GM21381 (cell line): Measurements from ENCODE around the gene SORBS1.

Experiments used
- ATAC-seq: cut with Tn5 transposase; IDR thresholded peaks from one replicate; pipeline ENCODE4 v1.9.1; 2021; ENCODE audit warnings: mild to moderate bottlenecking, moderate library complexity; ENCODE audit not compliant: unreplicated experiment

Gene SORBS1

DNA sequence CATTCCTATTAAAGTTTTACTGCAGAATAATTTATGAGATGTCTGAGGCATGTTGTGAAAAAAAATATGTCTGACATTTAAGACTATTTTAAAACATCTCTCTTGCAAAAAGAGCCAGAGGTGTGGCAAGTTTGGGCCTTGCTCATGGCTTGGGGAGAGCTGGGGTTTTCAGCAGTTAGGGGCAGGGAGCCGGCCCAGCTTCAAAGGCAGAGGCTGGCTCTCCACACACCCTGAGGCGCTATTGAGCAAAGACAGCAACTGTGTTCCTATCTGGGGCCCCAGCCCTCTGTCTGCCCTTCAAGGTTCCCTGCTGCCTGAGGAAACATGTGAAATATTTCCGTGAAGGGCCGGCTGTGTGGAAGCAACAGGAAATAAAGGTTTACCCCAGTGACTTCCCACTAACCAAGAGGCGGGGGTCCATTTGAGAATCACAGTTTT, 94.0 kb downstream of the SORBS1 start:
- no peak for ATAC-seq

DNA sequence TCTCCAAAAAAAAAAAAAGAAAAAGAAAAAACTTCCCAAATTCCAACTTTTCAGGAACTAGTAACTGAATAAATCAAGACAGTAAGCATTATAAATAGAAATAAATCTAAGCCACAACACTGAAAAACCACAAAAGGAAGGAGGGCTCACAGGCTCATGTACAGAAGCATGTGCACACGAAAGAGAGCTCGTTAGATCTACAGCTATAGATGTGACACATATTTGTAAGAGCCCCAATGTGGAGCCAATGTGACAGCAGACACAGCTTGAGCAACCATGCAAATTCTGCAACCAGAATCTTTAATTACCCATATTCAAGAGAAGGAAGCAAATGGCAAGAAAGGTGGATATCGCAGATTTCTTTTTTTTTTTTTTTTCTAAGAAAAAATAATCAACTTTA, 94.7 kb downstream of the SORBS1 start:
- no peak for ATAC-seq

DNA sequence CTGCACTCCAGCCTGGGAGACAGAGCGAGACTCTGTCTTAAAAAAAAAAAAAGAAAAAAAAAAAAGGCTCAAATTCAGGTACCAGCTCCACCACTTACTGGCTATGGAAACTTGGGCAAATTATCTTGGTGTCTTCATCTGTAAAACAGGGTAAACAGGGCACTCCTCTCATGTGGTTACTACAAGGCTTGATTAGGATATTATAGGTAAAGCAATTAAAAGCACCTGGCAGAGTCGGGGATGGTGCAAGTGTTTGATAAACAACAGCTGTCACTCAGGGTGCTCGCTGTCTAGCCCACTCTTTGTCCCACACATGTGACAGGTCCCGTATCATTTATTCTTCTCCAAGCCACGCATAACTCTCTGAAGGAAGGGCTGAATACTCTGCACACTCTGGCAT, 96.9 kb downstream of the SORBS1 start:
- no peak for ATAC-seq

DNA sequence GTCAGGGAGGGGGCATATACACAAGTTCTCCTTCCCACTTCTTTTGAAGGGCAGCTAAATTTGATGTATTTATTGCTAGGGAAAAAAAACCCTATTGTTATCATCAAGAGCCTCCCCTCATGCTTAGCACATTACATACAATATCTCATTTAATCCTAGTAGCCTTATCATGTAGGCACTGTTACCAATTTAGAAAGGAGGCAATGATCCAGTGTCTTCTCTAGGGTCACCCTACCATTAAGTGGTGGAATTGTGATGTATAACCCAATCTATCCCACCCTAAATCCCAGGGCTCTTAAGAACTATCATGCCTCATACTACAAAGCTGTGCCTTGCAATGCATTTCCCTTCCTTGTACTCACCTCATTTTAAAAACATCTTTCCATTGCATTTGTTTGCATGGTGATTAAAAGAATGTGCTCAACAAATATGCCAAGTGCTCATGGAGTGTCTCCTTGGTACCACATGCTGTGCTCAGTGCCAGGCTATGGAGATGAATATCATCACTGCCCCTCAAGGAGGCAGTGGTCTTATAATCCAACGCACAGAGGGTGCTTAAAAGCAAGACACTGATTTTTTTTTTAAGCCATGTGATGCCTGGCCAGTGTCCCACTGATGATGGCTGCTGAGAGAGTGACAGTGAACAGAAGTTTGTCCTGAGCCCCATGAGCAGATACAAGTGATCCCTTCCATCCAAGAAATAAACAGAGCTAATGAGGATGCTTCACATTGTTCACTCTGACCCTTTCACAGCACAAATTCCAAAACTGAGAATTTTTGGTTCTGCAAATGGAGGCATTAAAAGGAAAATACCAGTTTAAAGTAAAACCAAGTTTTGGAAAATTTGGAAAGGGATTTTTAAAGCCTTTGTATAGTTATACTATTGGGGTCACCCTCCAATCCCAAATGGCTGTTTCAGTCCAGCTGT, 98.2 kb downstream of the SORBS1 start:
- ATAC-seq, result no peak

DNA sequence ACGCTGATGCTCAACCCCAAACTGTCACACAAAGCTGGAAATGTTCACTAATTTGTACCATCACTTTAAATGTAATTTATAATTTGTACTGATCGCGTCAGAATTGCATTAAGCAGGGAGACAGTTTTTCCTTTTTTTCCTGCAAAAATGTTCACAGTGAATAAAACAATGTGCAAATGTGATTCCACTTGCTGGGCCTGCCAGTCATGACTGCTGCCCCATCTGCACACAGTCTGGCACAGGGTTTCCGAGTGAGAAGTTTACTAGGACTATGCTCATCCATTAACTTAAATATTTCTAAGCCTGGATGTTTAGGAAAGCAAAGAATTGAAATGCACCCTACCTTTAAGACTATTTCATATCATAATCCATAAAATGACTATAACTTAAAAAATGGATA, 99.6 kb downstream of the SORBS1 start:
- ATAC-seq, result no peak

DNA sequence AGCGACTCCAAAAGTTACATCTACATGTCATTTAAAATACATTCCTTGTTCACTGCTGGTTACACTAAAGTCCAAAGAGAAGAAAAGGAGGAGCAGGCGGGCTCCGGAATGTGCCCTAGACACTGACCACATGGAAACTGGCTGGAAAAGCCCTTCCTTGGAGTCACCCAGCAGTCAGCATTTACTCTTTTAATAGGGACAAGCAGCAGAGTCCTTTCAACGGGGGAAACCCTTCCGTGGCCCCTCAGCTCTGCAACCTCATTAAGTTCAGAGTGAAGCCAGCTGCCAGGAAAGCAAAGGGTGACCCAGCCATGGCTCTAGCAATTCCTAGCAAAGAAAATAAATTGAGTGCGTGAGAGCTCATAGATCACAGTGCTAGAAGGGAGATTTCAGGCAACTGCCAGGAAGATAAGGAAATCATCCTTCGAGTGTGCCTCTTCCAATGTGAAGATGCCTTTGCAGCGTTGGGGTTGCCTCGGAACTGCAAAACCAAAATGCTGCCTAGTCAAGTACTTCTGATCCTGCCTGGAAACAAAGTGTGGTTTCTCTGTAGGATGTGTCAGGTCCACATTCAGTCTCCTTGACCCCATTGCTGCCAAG, 101.6 kb downstream of the SORBS1 start:
- ATAC-seq, result no peak

DNA sequence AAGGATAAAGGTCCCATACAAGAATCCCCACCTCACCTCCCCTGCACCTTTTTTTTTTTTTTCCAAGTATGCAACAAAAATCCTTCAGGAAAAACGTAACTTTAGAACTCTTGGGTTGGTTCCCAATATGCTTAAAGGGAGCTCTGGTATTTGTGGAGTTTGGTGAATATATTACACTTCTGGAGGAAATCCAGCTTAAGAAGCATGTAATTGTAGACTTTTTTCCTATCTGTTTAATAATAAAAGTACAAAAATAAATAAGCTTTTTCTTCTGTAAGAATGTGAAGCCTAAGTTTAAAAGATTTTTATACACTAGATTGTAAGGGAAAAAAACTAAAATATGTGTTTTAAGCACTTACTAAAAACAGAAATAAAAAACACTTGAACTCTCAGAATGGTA, 102.3 kb downstream of the SORBS1 start:
- no peak for ATAC-seq

DNA sequence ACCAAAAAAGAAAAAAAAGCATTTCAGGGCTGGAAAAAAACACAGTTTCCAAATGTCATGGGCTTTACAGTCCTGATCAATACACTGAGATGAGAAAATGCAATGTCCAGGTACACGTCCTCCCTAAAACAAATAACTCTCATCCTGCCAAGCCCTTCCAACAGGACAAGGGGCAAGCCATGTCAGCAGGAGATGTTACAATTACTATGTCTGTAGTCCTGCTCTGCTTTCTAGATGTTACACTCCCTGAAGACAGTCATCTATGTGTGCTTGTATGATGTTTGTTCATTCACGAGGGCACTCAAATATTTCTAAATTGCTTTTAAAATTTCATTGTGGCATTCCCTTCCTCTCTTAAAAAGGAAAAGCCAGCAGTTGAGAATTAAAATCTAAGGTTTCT, 103.2 kb downstream of the SORBS1 start:
- ATAC-seq, result no peak

DNA sequence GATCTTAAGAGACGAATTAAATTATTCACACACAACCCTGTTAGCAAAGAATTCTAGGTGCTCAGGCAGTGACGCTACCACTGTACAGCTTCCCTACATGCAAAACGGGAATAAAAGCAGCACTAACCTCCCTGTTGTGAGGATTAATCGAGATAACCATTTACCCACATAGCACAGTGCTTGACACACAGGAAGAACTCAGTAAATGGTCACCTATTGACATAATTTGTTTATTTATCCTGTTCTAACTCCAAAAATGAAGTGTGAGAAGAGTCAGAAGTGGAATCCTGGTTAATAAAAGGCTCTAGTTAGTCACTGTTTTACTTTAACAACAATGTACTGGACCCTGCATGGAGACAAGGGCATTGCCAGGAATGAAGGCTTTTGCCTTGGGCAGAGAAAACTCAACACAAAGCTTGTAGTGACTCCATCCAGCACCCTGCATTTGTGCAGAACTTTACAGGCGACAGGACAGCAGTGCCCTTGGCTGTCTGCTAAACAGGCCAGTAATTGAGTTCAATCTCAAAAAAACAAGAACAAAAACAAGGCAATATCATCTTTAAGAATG, 103.8 kb downstream of the SORBS1 start:
- no peak for ATAC-seq

DNA sequence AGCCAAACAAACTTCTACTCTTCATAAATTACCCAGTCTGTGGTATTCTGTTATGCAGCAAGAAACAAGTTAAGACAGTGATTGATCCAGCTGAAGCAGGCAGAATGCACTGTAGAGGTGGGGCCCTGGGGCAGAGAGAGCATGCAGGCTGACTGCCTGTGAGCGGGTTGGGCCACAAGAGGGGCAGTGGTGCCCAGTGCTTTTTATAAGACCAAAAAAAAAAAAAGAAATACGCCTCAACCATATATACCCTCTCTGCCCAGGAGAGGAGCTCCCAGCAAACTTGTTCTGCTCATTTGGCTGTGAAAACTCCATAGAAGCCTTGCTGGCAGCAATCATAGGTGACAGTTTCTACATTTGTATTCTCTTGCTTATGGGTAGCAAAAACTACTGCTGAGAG, 104.7 kb downstream of the SORBS1 start:
- ATAC-seq, result no peak

DNA sequence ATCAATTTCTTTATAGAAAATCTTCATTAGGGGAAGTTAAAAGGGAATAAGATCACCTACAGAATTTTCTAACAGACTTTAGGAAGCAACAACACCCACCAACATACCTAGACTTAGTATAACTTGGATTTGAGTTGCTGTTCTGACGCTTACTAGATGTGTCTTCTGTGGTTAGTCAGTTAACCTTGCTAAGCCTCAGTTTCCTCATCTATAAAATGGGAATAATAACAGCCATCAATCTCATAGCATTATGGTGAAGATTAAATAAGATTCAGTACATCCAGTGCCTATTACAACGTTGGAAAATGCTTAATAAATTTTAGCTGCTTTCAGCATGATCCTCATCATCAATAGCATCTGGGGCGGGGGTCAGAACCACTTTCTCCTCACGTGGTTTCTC, 106.2 kb downstream of the SORBS1 start:
- ATAC-seq, result no peak

DNA sequence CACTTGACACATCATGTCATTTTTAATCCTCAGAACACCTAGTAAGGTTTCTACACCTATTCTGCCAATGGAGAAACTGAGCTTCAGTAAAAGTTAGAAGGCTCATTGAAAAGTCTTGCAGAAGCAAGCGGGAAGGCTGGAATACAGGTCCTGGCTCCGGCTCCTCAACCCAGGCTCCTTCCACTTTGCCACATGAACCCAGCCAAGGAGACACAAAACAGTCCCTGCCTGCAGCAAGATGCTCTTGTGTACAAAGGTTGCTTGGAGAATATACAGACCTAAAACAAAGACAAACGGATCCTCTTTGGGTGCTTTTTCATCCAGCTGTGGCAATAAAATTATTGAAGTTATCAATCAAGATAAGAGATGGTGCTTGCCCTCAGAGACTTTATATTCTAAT, 106.8 kb downstream of the SORBS1 start:
- no peak for ATAC-seq

DNA sequence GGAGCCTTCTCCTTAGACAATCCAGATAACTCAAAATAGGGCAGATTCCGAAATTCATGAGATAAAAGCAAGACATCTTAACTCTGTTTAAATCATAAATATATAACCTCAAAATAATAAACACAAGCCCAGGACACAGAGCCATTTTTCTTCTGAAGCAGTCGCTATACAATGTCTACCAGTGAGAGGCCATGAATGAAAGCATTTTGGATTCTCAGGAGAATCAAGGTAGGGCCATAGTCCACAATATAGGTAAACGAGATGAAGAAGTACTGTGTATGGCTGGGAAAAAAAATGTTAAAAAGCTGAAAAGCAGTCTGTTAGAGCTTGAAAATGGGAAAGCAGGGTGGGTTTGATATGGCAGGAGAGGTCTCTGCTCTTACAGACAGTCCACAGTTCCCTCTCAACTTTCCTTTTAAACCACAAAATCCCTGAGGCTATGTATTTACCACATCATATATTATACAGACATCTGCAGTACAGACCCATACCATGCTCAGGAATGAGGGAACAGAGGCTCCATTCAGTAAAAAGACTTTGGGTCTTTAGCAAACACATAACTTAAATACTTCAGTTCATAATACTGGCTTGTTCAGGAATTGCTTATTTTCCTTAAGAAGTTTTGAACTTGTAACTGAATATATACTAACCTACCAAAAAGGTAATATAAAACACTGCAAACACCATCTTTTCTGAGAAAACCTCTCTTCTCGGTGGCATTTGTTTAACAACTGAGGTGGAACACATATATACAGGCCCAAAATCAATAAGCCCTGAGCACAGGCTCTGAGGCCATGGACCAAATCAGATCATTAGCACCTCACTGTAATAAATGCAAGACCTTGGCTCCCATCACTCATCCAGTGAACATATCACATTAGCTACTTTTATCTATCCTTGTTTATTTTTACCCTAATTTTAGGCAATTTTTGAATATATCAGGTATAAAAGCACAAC, 109.3 kb downstream of the SORBS1 start:
- no peak for ATAC-seq

DNA sequence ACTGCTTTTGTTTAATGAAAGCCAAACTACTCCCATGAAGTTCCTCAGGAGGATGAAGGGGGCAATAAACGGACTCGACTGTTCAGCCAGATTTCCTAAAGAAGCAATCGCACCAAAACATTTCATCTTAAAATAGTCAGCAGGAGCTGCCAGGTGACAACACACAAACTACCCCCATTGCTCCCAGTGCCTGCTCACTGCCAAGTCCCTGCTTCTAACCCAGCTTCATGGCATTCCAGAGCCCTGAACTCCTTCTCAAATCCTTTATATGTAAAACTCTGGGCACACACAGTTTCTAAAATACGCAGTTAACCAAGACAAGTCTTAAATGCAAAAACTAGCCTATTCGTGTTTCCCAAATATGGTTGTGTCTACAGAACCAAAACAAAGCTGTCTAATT, 110.0 kb downstream of the SORBS1 start:
- ATAC-seq, result no peak

DNA sequence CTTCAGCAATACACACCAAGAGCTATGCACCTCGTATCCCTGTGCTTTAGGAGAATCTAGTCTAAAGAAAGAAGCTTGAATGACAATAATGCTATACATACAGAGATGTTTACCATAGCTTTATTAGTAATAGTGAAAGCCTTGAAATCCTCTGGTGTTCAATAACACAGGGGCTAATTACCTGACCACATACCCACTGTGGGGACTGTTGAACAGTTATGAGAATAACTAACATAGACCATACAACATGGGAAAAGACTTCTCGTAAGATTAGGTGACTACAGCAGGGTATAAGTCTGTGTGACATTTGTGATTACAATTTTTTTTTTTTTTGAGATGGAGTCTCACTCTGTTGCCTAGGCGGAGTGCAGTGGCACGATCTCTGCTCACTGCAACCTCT, 111.0 kb downstream of the SORBS1 start:
- ATAC-seq, result no peak

DNA sequence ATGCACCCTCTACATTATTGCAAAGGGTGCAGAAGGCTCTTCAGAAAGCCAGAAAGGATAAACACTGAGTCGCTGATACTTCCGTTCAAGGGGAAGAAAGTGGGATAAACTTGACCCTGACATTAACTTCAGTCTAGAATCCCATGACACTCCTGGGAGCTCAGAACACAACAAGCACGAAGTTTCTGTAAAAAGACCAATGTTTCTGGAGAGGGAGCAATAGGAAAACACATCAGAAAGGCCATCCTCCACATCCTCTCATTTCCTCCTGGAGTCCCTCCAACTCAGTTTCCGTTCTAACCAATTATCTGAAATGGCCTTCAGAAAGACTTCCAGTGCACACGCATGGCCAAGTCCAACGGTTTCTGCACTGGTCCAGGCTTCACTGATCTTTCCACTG, 113.5 kb downstream of the SORBS1 start:
- no peak for ATAC-seq

DNA sequence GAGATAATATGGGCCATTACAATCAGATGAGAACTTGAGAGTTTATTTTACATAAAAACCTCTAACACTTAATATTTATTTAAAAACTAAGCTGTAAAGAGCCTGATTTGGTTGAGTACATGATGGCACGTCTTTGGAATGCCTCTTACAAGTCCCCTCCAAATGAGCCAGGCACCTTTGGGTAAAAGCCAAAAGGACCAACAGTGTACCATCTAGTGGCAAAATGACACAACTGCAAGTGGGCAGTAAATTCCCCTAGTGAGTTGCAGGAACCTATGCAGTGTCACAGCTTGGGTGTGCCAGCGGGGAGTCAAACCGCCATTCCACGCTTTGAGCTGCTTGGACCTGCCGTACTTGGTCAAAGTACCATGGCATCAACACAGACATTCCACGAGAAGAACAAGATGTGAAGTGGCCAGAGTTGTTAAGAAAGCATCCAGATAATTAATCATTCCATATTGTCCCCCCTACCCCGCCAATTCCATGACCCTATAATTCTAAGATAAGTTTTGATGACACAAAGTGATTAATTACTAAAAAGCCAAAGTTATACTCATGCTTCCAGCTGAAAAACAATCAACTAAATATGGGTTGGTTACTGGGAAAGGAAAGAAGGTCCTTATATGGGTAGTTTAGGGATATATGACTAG, 115.2 kb downstream of the SORBS1 start:
- ATAC-seq, result no peak

DNA sequence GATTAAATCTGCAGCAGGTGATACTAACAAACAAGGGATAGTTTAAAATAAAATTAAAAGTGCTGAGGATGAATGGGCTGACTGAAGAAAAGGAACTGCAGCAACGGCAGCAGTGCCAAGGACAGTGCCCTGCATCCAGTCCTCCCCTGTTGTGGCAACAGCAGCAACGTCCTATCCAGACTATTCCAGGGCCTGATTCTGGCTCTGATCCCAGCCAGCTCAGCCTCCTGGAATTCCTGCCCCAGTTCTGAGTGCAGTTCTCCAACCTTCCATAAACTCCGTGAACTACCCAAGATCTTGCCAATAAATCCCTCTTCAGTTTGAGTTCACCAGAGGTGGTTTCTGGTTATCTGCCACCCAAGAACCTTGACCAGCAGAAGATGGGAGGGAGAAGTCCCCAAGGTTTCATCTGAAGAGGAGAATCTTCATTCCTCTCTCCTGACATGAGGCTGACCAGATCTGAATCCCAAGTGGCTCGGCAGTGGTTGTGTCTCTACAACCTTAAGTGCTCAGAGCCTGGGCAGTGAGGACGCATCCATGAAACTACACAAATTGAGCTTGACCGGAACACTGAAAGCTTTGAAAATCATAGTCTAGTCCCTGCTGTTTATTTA, 115.8 kb downstream of the SORBS1 start:
- ATAC-seq, result no peak

DNA sequence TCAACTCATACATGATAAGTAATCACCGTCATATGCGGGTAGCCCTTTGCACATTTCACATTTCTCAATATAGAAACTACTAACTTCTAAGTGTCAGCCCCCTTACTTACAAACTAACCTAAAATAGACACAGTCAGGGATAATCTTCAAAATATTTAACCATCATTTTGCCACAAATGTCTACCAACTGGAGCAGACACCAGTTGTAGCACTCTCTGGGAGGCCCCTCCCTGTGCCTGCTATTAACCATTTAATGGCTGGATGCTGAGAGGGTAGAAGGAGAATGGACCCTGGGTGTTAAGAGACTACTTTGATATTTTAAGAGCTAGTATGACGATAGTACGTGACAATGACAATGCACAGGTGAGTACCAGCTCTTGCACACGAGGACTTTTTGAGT, 116.4 kb downstream of the SORBS1 start:
- no peak for ATAC-seq

DNA sequence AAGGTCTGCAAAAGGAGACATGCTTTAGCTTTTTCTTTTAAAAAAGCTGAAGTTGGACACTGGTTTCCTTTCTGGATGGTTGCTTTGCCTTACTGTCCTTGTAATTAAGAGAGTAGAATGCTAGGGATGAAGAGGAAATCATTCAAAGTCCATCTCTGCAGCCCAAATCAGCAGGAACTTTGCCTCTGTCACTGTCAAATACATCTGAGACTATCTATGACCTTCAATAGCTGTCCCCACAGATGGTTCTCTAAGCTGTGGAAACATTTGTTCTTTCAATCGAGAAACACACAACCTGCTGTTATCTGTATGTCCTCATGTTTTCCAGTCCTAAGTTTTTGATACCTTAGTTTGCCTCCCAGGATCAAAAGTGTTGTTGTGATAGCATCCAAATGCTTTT, 117.5 kb downstream of the SORBS1 start:
- no peak for ATAC-seq
